ENCODE measurements around the gene DKC1.
A peak's percentile ranks its signal among the peaks of the same experiment; 100 is the strongest.

Gene DKC1

GRCh38 chrX:154762537-154763296, at the start of gene DKC1:
Gene DKC1, plus strand, starts transcription at chrX:154762864. Its CDS starts 102 bp downstream, at chrX:154762966.
- DNase-seq = peak; percentile 77

- DNase-seq = no peak
Measured at GRCh38 chrX:154714925-154715324, 47.7 kb upstream of the DKC1 start.

- no peak for DNase-seq
Measured at GRCh38 chrX:154715825-154716224, 46.8 kb upstream of the DKC1 start.

GRCh38 chrX:154717824-154718223, 44.8 kb upstream of the DKC1 start:
- DNase-seq = no peak

GRCh38 chrX:154718616-154719015, 44.0 kb upstream of the DKC1 start:
- DNase-seq = no peak

- DNase-seq = no peak
Measured at GRCh38 chrX:154719132-154719675, 43.5 kb upstream of the DKC1 start.

GRCh38 chrX:154720067-154720466, 42.6 kb upstream of the DKC1 start:
- no peak for DNase-seq

- no peak for DNase-seq
Measured at GRCh38 chrX:154721155-154721554, 41.5 kb upstream of the DKC1 start.

GRCh38 chrX:154724993-154725756, 37.5 kb upstream of the DKC1 start:
- no peak for DNase-seq

GRCh38 chrX:154727418-154727817, 35.2 kb upstream of the DKC1 start:
- DNase-seq = no peak

GRCh38 chrX:154727871-154728270, 34.8 kb upstream of the DKC1 start:
- DNase-seq = no peak

- no peak for DNase-seq
Measured at GRCh38 chrX:154728431-154729190, 34.1 kb upstream of the DKC1 start.

- no peak for DNase-seq
Measured at GRCh38 chrX:154729439-154729838, 33.2 kb upstream of the DKC1 start.

- no peak for DNase-seq
Measured at GRCh38 chrX:154730253-154730891, 32.3 kb upstream of the DKC1 start.

GRCh38 chrX:154731184-154731583, 31.5 kb upstream of the DKC1 start:
- no peak for DNase-seq

- no peak for DNase-seq
Measured at GRCh38 chrX:154731881-154732280, 30.8 kb upstream of the DKC1 start.

GRCh38 chrX:154732421-154733065, 30.1 kb upstream of the DKC1 start:
- DNase-seq = no peak

- DNase-seq = no peak
Measured at GRCh38 chrX:154733066-154733425, 29.6 kb upstream of the DKC1 start.

GRCh38 chrX:154734061-154734781, 28.4 kb upstream of the DKC1 start:
- no peak for DNase-seq

GRCh38 chrX:154735695-154736393, 26.8 kb upstream of the DKC1 start:
- DNase-seq = no peak

GRCh38 chrX:154737136-154737535, 25.5 kb upstream of the DKC1 start:
- DNase-seq = no peak

Measured in NCI-H1417 treated with DMSO at 0.1 percent for 48 hours (cell line).